A673 (cell line): ENCODE results near the gene AGAP5.

Source experiments
- EZH2 ChIP-seq: fragments of 200-600 bp; sonication (generic); IDR thresholded peaks from 2 replicates; pipeline ENCODE4 v1.6.1; 2017; ENCODE audit warnings: borderline replicate concordance, low read depth, mild to moderate bottlenecking, mixed read lengths, antibody characterized with exemption, low read length; ENCODE audit not compliant: poor library complexity, severe bottlenecking
- TF ChIP-seq, protein P1 (sequence below): fragments of 300-800, 200-600 bp; sonication (generic); conservative IDR thresholded peaks from 2 replicates; pipeline ENCODE4 v1.5.1; 2017; ENCODE audit warnings: low read depth, mild to moderate bottlenecking, antibody characterized with exemption, low read length, moderate library complexity, mixed read lengths

DNA sequence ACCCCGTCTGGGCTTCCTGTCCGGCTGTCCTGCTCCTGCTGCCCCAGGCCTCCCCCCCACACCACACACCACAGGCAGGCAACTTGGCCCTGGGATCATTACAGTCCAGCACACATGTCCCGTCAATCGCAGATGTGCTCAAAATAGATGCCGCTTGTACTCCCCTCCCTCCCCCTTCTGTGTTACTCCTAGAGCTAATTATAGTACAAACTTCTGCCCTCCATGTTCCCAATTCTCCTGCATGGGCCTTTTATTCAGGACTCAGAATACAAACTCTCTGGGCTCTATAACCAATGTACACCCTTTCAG is 42.0 kb downstream of the AGAP5 start, which contains the start of gene SYNPO2L:
- TF ChIP-seq EZH2: no peak
- TF ChIP-seq, protein P1, sequence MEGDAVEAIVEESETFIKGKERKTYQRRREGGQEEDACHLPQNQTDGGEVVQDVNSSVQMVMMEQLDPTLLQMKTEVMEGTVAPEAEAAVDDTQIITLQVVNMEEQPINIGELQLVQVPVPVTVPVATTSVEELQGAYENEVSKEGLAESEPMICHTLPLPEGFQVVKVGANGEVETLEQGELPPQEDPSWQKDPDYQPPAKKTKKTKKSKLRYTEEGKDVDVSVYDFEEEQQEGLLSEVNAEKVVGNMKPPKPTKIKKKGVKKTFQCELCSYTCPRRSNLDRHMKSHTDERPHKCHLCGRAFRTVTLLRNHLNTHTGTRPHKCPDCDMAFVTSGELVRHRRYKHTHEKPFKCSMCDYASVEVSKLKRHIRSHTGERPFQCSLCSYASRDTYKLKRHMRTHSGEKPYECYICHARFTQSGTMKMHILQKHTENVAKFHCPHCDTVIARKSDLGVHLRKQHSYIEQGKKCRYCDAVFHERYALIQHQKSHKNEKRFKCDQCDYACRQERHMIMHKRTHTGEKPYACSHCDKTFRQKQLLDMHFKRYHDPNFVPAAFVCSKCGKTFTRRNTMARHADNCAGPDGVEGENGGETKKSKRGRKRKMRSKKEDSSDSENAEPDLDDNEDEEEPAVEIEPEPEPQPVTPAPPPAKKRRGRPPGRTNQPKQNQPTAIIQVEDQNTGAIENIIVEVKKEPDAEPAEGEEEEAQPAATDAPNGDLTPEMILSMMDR: no peak
